MG63 (cell line): ENCODE data around the gene TEDC1. TPM values are rescaled to one million over a fixed set of nuclear protein-coding genes. Genes with fewer than 3 reads are reported as not detected.
"Not testable (repeated sequence)": the region's sequence is repeated elsewhere in the genome, so short reads cannot be mapped to it uniquely, and the experiment has no call there.

Experiments used
- DNase-seq: peaks from one replicate; pipeline ENCODE4 v3.0.0-alpha.2; 2020
- H3K27me3 ChIP-seq: fragments of 250-450 bp; sonication (Bioruptor Pico); 2 replicates; pipeline ENCODE4 v1.5.1; 2020; ENCODE audit warnings: mild to moderate bottlenecking, moderate library complexity
- H3K36me3 ChIP-seq: fragments of 250-450 bp; sonication (Bioruptor Pico); 2 replicates; pipeline ENCODE4 v1.5.1; 2020; ENCODE audit warnings: mild to moderate bottlenecking, moderate library complexity
- H3K4me3 ChIP-seq: fragments of 250-450 bp; sonication (Bioruptor Pico); 2 replicates; pipeline ENCODE4 v1.5.1; 2020; ENCODE audit warnings: mild to moderate bottlenecking, moderate library complexity
- H3K9me3 ChIP-seq: fragments of 250-450 bp; sonication (Bioruptor Pico); 2 replicates; pipeline ENCODE4 v1.5.1; 2020; ENCODE audit warnings: mild to moderate bottlenecking, moderate library complexity
- total RNA-seq: library from RNA; depleted of rRNA; stranded (reverse); fragments of >200 nt; shearing (Covaris generic); gene quantifications from 2 replicates; pipeline ENCODE4 v1.2.3, GENCODE V29; 2014; ENCODE audit warnings: low replicate concordance

TEDC1 gene
- total RNA-seq, 1 experiment from 2014 or later, result 58.1 TPM

GRCh38 chr14:105532735-105533141 lies 41.7 kb downstream of the TEDC1 start:
- Histone ChIP-seq H3K36me3 (no peaks in the 10 kb centered on the region), H3K4me3 (no peak overlapping the region), H3K9me3 (no peaks in the 10 kb centered on the region), H3K27me3 (no peaks in the 10 kb centered on the region)
- DNase-seq, result peak; percentile 30

GRCh38 chr14:105533391-105533790 lies 42.3 kb downstream of the TEDC1 start:
- Histone ChIP-seq H3K4me3 (no peak overlapping the region), H3K27me3 (no peaks in the 10 kb centered on the region), H3K9me3 (no peaks in the 10 kb centered on the region), H3K36me3 (no peaks in the 10 kb centered on the region)
- no peak for DNase-seq

- no peaks in the 10 kb centered on the region for H3K9me3 ChIP-seq
- no peaks in the 10 kb centered on the region for H3K27me3 ChIP-seq
- no peak for DNase-seq
- no peak overlapping the region for H3K4me3 ChIP-seq
- no peaks in the 10 kb centered on the region for H3K36me3 ChIP-seq
Observed at GRCh38 chr14:105533811-105534498, 42.9 kb downstream of the TEDC1 start.

GRCh38 chr14:105534586-105534985 lies 43.5 kb downstream of the TEDC1 start:
- Histone ChIP-seq H3K9me3 (no peaks in the 10 kb centered on the region), H3K36me3 (no peaks in the 10 kb centered on the region), H3K27me3 (no peaks in the 10 kb centered on the region), H3K4me3 (no peak overlapping the region)
- DNase-seq, result no peak

GRCh38 chr14:105536051-105536450 lies 45.0 kb downstream of the TEDC1 start:
- no peaks in the 10 kb centered on the region for H3K36me3 ChIP-seq
- no peak overlapping the region for H3K4me3 ChIP-seq
- DNase-seq, result no peak
- no peaks in the 10 kb centered on the region for H3K9me3 ChIP-seq
- H3K27me3 ChIP-seq, result no peaks in the 10 kb centered on the region

GRCh38 chr14:105536691-105537579 lies 45.9 kb downstream of the TEDC1 start:
- H3K4me3 ChIP-seq, result no peak overlapping the region
- H3K9me3 ChIP-seq, result no peaks in the 10 kb centered on the region
- no peaks in the 10 kb centered on the region for H3K27me3 ChIP-seq
- no peaks in the 10 kb centered on the region for H3K36me3 ChIP-seq
- no peak for DNase-seq

- Histone ChIP-seq H3K9me3 (no peaks in the 10 kb centered on the region; the same call in 1 of the 2 replicates), H3K4me3 (no peak overlapping the region), H3K27me3 (no peaks in the 10 kb centered on the region), H3K36me3 (no peaks in the 10 kb centered on the region)
- peak; percentile 19 for DNase-seq
Observed at GRCh38 chr14:105537580-105538474, 46.8 kb downstream of the TEDC1 start.

- no peak for DNase-seq
- no peaks in the 10 kb centered on the region for H3K27me3 ChIP-seq
Observed at GRCh38 chr14:105538481-105539049, 47.5 kb downstream of the TEDC1 start.

GRCh38 chr14:105540811-105541210 lies 49.8 kb downstream of the TEDC1 start:
- DNase-seq, result no peak
- Histone ChIP-seq H3K27me3 (no peaks in the 10 kb centered on the region), H3K4me3 (no peak overlapping the region), H3K36me3 (no peaks in the 10 kb centered on the region), H3K9me3 (no peaks in the 10 kb centered on the region; the same call in 1 of the 2 replicates)

More at GRCh38 chr14:105538481-105539049, 47.5 kb downstream of the TEDC1 start:
- no peak overlapping the region for H3K4me3 ChIP-seq
- H3K9me3 ChIP-seq, result no peaks in the 10 kb centered on the region; the same call in 1 of the 2 replicates
- H3K36me3 ChIP-seq, result no peaks in the 10 kb centered on the region

- Histone ChIP-seq H3K27me3 (no peaks in the 10 kb centered on the region), H3K4me3 (no peak overlapping the region), H3K36me3 (no peaks in the 10 kb centered on the region), H3K9me3 (no peaks in the 10 kb centered on the region; the same call in 1 of the 2 replicates)
- DNase-seq, result no peak
Observed at GRCh38 chr14:105541218-105541875, 50.3 kb downstream of the TEDC1 start.

- H3K9me3 ChIP-seq, H3K4me3 ChIP-seq, H3K36me3 ChIP-seq, DNase-seq, H3K27me3 ChIP-seq: not testable (repeated sequence)
Observed at GRCh38 chr14:105545676-105546075, 54.6 kb downstream of the TEDC1 start.

GRCh38 chr14:105546410-105546809 lies 55.4 kb downstream of the TEDC1 start:
- not testable (repeated sequence) for H3K4me3 ChIP-seq, H3K9me3 ChIP-seq, H3K27me3 ChIP-seq, H3K36me3 ChIP-seq, DNase-seq

- H3K36me3 ChIP-seq, DNase-seq, H3K27me3 ChIP-seq, H3K4me3 ChIP-seq, H3K9me3 ChIP-seq: not testable (repeated sequence)
Observed at GRCh38 chr14:105547072-105547471, 56.0 kb downstream of the TEDC1 start.

GRCh38 chr14:105547741-105548169 lies 56.7 kb downstream of the TEDC1 start:
- DNase-seq, result no peak
- Histone ChIP-seq H3K27me3 (no peaks in the 10 kb centered on the region), H3K9me3 (no peaks in the 10 kb centered on the region; the same call in 1 of the 2 replicates), H3K36me3 (no peaks in the 10 kb centered on the region), H3K4me3 (no peak overlapping the region)
